PFSK-1 (cell line): ENCODE measurements around the gene COX7B2.

Source experiments
- SIN3A ChIP-seq: IDR thresholded peaks from 2 replicates; pipeline ENCODE4 v1.6.1; 2012; ENCODE audit warnings: mild to moderate bottlenecking, low read length, moderate library complexity, borderline replicate concordance; ENCODE audit not compliant: insufficient read depth
- TAF1 ChIP-seq: IDR thresholded peaks from 2 replicates; pipeline ENCODE4 v1.6.1; 2012; ENCODE audit warnings: low read length, control low read depth, borderline replicate concordance; ENCODE audit not compliant: insufficient read depth

DNA sequence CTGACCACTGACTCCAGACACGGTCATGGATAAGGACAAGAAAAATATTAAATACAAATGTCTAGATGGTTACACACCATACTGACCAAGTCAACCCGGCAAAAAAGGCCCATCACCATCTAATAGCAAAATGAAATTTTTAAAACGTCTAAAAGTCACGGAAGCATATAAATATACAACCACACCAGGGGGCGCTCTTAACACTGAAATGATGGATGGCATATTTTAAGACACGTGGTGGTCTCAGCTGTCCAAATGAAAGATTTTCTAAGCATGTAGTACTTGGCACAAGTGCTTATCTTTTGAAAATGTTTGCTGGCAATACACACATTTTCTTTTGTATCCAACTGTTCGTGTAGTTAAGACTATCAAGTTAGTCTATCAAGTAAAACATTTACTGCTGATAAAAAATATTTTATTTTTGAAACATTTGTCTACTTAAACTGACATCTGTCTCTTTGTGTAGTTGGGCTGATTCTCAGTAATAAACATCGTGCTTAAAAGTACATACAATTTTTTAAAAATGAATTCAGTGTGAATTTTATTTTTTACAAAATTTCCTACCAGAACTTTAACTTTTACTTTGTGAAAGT lies 64.6 kb downstream of the COX7B2 start:
- no peak for TF ChIP-seq SIN3A
- no peak for TF ChIP-seq TAF1
